Duodenal mucosa (tissue), 2 donors: ENCODE measurements around the gene BRICD5.

ENCODE experiments used
- H3K27ac ChIP-seq: one replicate; pipeline ENCODE4 v1.7.0; 2013; ENCODE audit warnings: low read depth, low read length
- H3K27me3 ChIP-seq, 2 donors: one replicate each; pipeline ENCODE4 v1.7.0; 2013; ENCODE audit warnings: low read length in 2 of 2, control low read depth in 1 of 2; ENCODE audit not compliant: insufficient read depth in 2 of 2, control insufficient read depth in 1 of 2
- H3K36me3 ChIP-seq, 2 donors: one replicate each; pipeline ENCODE4 v1.7.0; 2013; ENCODE audit warnings: low read length in 2 of 2, control low read depth in 1 of 2; ENCODE audit not compliant: insufficient read depth in 2 of 2, control insufficient read depth in 1 of 2
- H3K4me1 ChIP-seq, 2 donors: one replicate each; pipeline ENCODE4 v1.7.0; 2013; ENCODE audit warnings: low read length in 2 of 2, control low read depth in 1 of 2; ENCODE audit not compliant: insufficient read depth in 2 of 2, control insufficient read depth in 1 of 2
- H3K4me3 ChIP-seq, 2 donors: one replicate each; pipeline ENCODE4 v1.7.0; 2013; ENCODE audit warnings: low read length in 2 of 2, low read depth in 1 of 2
- H3K9ac ChIP-seq, 2 donors: one replicate each; pipeline ENCODE4 v1.7.0; 2013; ENCODE audit warnings: low read length in 2 of 2, low read depth in 1 of 2
- H3K9me3 ChIP-seq, 2 donors: one replicate each; pipeline ENCODE4 v1.7.0; 2013; ENCODE audit warnings: low read length in 2 of 2, control low read depth in 1 of 2; ENCODE audit not compliant: control insufficient read depth in 1 of 2

Gene BRICD5

GRCh38 chr16:2183671-2184070 is 27.0 kb downstream of the BRICD5 start:
- H3K4me1 ChIP-seq = peaks cover 3 to 8% of the 10 kb centered on the region in 2 donors
- H3K9me3 ChIP-seq = no peaks in the 10 kb centered on the region
- H3K9ac ChIP-seq = no peak overlapping the region
- H3K27ac ChIP-seq = no peak overlapping the region
- no peaks in the 10 kb centered on the region for H3K36me3 ChIP-seq
- peaks cover 0 to 13% of the 10 kb centered on the region in 2 donors for H3K27me3 ChIP-seq
- no peak overlapping the region for H3K4me3 ChIP-seq

- Histone ChIP-seq H3K9ac (no peak overlapping the region), H3K4me1 (peaks cover 3 to 8% of the 10 kb centered on the region in 2 donors)
These were observed 28.7 kb downstream of the BRICD5 start for GRCh38 chr16:2181952-2182351.

GRCh38 chr16:2180962-2181923 is 29.4 kb downstream of the BRICD5 start:
- no peaks in the 10 kb centered on the region for H3K9me3 ChIP-seq
- peaks cover 0 to 13% of the 10 kb centered on the region in 2 donors for H3K27me3 ChIP-seq
- no peak overlapping the region for H3K9ac ChIP-seq
- peaks cover 4 to 12% of the 10 kb centered on the region in 2 donors for H3K36me3 ChIP-seq
- no peak overlapping the region for H3K4me3 ChIP-seq
- no peak overlapping the region for H3K27ac ChIP-seq
- H3K4me1 ChIP-seq = peaks cover 3 to 8% of the 10 kb centered on the region in 2 donors

More at GRCh38 chr16:2181952-2182351, 28.7 kb downstream of the BRICD5 start:
- Histone ChIP-seq H3K27me3 (peaks cover 0 to 13% of the 10 kb centered on the region in 2 donors), H3K9me3 (no peaks in the 10 kb centered on the region), H3K36me3 (peaks cover 1 to 7% of the 10 kb centered on the region in 2 donors), H3K4me3 (no peak overlapping the region), H3K27ac (no peak overlapping the region)

DNA sequence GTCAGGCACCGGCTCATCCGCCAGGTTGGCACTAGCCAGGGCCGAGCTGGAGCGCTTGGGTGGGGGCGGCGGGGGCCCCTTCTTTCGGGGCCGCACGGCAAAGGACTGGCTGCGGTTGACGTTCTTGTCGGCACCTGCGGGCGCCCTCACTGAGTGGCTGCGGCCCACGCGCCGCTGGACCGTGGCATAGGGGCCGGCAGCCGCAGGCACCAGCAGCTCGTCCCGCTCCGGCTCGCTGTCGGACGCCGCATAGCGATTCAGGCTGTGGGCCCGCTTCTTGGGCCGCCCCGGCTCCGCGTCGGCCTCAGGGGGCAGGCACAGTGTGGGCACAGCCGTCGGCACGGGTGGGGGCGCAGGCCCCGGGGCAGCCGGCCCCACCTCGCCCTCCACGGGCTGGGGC is 30.2 kb downstream of the BRICD5 start:
- H3K27ac ChIP-seq = no peak overlapping the region
- peaks cover 0 to 13% of the 10 kb centered on the region in 2 donors for H3K27me3 ChIP-seq
- no peaks in the 10 kb centered on the region for H3K9me3 ChIP-seq
- peaks cover 3 to 8% of the 10 kb centered on the region in 2 donors for H3K4me1 ChIP-seq
- peaks cover 9 to 20% of the 10 kb centered on the region in 2 donors for H3K36me3 ChIP-seq
- no peak overlapping the region for H3K9ac ChIP-seq
- no peak overlapping the region for H3K4me3 ChIP-seq

DNA sequence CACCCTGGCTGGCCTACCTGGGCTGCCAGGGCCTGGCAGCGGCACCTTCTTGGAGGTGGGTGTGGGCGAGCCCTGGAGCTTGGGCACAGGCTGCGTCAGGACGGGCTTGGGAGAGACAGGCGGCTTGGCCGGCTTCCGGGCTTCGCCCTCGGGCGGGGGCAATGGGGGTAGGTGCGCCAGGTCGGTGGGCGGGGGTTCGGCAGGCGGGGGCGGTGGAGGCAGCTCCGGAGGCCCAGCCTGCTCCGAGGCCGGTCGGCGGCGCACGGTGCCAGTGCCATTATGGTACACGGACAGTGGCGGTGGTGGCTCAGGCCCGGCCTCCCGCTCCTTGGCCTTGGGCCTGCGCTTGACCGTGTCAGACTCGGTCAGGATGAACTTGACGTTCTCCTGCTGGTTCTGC is 31.1 kb downstream of the BRICD5 start:
- Histone ChIP-seq H3K4me3 (no peak overlapping the region), H3K27ac (no peak overlapping the region), H3K27me3 (peaks cover 0 to 5% of the 10 kb centered on the region in 2 donors)

DNA sequence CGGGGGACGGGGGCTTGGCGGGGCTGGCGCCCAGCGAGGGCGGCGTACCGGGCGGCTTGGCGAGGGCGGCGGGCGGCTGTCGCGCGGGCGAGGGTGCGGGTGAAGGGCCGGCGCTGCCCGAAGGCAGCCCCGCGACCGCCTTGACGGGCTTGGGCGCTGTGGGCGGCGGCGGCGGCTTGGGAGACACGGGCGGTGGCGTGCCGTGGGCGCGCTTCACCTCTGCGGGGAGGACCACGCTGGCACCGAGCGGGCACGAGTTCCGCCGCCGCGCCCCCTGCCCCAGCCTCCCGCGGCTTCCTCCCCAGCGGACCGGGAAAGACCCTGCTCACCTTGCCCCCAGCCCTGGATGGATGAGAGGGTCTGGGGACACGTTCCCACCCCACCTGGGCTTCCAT is 31.6 kb downstream of the BRICD5 start:
- H3K4me3 ChIP-seq = no peak overlapping the region
- peaks cover 0 to under 1% of the 10 kb centered on the region in 2 donors for H3K27me3 ChIP-seq
- H3K36me3 ChIP-seq = peaks cover 22 to 34% of the 10 kb centered on the region in 2 donors
- H3K4me1 ChIP-seq = no peaks in the 10 kb centered on the region
- H3K9me3 ChIP-seq = no peaks in the 10 kb centered on the region
- no peak overlapping the region for H3K27ac ChIP-seq
- H3K9ac ChIP-seq = no peak overlapping the region

More for the DNA sequence above, 31.1 kb downstream of the BRICD5 start:
- Histone ChIP-seq H3K9ac (no peak overlapping the region), H3K9me3 (no peaks in the 10 kb centered on the region), H3K36me3 (peaks cover 17 to 29% of the 10 kb centered on the region in 2 donors), H3K4me1 (peaks cover 3 to 5% of the 10 kb centered on the region in 2 donors)

DNA sequence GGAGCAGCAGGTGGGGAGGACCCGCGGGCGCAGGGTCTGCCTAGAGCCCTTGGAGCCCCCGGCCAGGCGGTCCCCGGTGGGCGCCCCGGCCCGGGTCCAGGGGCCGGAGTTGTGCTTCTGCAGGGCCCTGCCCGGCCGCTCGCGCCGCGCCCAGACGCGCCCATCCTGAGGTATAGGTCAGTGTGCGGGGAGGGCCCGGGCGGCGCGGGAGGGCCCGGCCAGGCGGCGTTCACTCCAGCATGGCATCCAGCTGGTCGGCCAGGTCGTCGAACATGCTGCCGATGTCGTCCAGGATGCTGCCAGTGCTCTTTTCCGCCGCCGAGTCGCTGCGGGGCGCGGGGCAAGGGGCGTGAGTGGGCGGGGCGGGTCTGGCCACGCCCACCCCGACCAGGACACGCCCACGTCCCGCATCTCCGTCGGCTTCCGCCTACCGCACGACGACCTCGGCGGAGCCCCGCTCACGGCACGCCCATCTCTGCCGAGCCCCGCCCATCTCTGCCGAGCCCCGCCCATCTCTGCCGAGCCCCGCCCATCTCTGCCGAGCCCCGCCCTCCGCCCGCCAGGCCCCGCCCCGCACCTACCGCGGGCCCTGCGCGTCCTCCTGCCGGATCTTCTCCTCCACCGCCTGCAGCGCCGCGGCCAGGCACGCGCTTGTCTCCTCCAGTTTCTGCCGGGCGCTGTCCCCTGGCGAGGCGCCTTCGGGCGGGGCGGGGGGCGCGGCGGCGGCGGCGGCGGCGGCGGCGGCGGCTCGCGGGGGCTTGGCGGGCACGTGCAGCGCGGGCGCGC is 32.1 kb downstream of the BRICD5 start:
- H3K27me3 ChIP-seq = no peaks in the 10 kb centered on the region
- H3K27ac ChIP-seq = no peak overlapping the region
- no peak overlapping the region for H3K4me3 ChIP-seq
- H3K4me1 ChIP-seq = no peaks in the 10 kb centered on the region
- H3K9ac ChIP-seq = no peak overlapping the region
- H3K9me3 ChIP-seq = no peaks in the 10 kb centered on the region
- peaks cover 25 to 39% of the 10 kb centered on the region in 2 donors for H3K36me3 ChIP-seq

GRCh38 chr16:2177561-2177960 is 33.1 kb downstream of the BRICD5 start:
- Histone ChIP-seq H3K36me3 (peaks cover 25 to 45% of the 10 kb centered on the region in 2 donors), H3K9ac (no peak overlapping the region), H3K9me3 (no peaks in the 10 kb centered on the region), H3K4me1 (no peaks in the 10 kb centered on the region), H3K4me3 (no peak overlapping the region), H3K27me3 (no peaks in the 10 kb centered on the region), H3K27ac (no peak overlapping the region)

- no peak overlapping the region for H3K27ac ChIP-seq
- no peaks in the 10 kb centered on the region for H3K27me3 ChIP-seq
- H3K9ac ChIP-seq = no peak overlapping the region
- peaks cover 25 to 46% of the 10 kb centered on the region in 2 donors for H3K36me3 ChIP-seq
- peaks cover 0 to 1% of the 10 kb centered on the region in 2 donors for H3K4me1 ChIP-seq
- H3K9me3 ChIP-seq = no peaks in the 10 kb centered on the region
- no peak overlapping the region for H3K4me3 ChIP-seq
These were observed 33.6 kb downstream of the BRICD5 start for GRCh38 chr16:2177101-2177500.

DNA sequence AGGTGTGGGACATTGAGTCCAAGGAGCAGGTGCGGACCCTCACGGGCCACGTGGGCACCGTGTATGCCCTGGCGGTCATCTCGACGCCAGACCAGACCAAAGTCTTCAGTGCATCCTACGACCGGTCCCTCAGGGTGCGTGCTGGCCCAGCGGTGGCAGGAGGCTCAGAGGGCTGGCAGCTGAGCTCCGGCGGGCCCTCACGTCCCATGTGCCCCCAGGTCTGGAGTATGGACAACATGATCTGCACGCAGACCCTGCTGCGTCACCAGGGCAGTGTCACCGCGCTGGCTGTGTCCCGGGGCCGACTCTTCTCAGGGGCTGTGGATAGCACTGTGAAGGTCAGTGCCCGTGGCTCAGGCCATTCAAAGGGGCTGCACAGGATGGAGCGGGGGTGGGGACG is 34.6 kb downstream of the BRICD5 start:
- H3K27ac ChIP-seq = no peak overlapping the region
- H3K36me3 ChIP-seq = peaks cover 25 to 56% of the 10 kb centered on the region in 2 donors
- H3K9ac ChIP-seq = no peak overlapping the region

More for the DNA sequence above, 34.6 kb downstream of the BRICD5 start:
- H3K4me3 ChIP-seq = no peak overlapping the region
- H3K4me1 ChIP-seq = peaks cover 9 to 11% of the 10 kb centered on the region in 2 donors
- H3K27me3 ChIP-seq = no peaks in the 10 kb centered on the region
- H3K9me3 ChIP-seq = no peaks in the 10 kb centered on the region
